GM21423 (cell line): ENCODE results near the gene ZNF687.
"Not testable (repeated sequence)": the region's sequence is repeated elsewhere in the genome, so short reads cannot be mapped to it uniquely, and the experiment has no call there.

Experiments used
- ATAC-seq: cut with Tn5 transposase; IDR thresholded peaks from one replicate; pipeline ENCODE4 v1.9.1; 2021; ENCODE audit warnings: mild to moderate bottlenecking, moderate library complexity; ENCODE audit not compliant: unreplicated experiment

The ZNF687 gene

DNA sequence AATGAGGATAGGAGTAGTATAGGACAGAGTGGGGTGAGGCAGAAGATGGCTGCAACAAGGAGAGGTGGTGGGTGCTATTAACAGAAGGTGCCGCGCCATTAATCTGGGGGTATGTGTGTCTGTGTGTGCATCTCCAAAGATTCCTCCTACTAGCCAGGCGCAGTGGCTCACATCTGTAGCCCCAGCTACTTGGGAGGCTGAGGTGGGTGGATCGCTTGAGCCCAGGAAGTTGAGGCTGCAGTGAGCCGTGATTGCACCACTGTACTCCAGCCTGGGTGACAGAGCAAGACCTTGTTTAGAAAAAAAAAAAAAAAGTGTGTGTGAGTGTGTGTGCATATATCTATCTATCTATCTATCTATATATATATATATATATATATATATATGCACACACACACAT, 6.8 kb upstream of the ZNF687 start:
- ATAC-seq, result not testable (repeated sequence)

DNA sequence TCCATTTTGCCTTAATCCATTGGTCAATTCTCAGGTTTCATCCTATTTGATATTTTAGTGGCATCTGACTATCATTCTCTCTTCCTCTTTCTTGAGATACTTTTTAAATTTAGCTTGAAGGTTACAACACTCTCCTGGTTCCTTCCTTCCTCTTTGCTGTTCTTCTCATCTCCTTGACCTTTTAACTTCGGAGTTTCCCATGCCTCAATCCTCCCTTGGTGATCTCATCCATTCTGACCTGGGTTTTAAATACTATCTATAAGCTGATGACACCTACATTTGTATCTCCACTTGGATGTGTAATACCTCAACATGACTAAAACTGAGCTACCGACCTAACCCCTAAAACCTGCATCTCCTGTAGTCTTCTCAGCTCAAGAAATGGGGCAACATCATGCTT, 4.8 kb upstream of the ZNF687 start:
- ATAC-seq, result no peak

DNA sequence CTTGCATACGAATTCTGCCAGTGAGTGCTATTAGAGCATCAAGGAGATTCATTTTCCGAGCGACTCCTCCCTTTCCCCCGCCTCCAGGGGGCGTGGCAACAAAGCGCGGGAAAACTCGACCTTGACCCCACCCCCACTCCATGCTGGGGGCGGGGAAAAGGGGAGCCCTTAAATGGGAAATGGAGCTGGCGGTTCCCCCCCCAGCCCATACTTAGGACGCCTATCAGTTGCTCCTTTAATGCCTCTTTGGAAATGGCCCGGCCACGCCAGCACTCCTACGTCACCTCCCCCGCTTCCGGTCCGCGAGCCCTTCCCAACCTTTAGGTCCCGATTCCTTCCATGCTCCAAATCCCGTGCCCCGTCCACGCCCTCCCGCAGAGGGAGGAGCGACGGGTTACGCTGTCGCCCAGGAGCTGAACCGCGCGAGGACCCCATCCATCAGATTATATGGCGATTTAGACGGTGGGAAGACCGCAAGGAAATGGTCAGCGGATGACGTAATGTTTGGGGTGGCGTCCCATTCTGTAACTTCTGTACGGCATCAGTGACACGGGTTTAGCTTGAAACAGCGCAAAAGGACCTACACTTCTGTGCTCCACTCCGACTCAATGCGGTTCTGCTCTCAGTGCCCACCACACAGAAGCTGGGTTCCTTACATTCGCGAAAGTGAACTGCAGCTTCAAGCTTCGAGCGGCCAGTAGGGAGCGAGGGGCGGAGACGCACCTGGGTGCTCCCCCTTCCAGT, 702 bp upstream of the ZNF687 start:
- ATAC-seq, result peak; percentile 34

DNA sequence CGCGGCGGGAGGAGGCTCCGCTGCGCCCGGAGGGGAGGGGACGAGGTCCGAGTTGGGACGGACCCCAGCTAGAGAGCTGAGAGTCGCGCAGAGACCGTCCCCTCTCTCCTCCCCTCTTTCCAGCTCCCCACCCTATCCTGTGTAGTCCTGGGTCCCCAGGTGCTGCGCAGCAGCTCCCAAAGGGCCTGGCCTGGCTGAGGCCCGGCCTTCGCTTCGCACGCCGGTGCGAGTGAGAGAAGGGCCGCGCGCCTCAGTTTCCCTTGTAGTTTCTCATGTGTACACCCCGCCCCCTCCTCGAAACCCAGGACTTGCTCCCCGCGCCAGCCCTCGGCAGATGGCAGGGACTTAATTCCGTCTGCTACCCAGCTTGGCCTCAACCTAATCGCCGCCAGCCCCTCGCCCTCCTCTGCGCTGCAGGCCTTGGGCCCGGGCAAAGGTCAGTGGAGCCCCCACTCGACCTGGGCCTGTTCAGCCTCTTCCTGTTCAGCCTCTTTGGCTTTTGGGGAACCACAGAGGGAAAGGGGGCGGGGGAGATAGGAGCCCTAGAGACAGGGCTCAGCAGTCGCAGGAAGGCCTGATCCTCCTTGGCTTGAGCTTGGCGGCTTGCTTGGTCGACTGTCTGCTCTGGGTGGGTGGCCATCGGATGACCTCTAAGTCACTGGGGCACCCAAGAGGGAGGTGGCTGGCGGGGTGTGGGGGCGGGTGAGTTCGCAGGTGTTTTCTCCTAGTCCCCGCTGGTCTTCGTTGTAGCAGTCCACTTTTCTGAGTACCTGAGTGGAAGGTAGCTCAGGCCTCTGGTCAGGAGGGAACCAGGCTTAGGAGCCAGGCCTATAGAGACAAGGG, 1.0 kb downstream of the ZNF687 start:
- no peak for ATAC-seq

DNA sequence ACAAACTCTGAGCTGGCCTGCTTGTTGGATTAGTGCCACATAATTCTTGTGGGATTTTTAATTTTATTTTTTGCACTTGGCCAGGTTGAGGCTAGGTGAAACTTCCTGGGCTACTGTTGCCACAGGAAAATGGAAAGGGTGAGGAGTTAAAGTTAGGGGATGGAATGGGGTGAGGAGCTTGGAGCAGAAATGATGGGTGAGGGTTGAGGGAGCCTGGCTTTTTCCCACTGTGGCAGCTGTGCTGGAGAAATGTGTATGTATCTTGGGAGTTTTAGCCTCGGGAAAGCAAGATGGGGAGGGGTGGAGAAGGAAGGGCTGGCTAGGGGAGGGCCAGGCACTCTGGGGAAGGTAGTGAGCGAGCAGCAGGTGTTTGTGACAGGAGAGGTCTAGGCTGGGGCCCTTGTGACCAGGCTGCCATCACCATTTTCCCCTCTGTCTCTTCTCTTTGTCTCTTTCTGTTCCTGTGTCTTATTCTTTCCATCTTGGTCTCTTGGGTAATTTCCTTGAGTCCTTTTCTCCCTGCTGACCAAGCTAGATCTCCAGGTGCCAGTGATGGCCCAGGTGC, 2.0 kb downstream of the ZNF687 start:
- ATAC-seq, result no peak

DNA sequence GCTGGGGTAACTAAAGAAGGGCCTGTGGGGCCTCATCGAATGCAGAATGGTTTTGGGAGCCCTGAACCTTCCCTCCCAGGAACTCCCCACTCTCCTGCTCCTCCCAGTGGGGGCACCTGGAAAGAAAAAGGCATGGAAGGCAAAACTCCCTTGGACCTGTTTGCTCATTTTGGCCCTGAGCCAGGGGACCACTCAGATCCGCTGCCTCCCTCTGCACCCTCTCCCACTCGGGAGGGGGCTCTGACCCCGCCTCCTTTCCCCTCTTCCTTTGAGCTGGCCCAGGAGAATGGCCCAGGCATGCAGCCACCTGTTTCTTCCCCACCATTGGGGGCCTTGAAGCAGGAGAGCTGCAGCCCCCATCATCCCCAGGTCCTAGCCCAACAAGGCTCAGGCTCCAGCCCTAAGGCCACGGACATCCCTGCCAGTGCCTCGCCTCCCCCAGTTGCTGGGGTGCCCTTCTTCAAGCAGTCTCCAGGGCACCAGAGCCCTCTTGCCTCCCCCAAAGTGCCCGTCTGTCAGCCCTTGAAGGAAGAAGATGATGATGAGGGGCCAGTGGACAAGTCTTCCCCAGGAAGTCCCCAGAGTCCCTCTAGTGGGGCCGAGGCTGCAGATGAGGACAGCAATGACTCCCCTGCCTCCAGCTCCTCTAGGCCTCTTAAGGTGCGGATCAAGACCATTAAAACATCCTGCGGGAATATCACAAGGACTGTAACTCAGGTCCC, 4.7 kb downstream of the ZNF687 start:
- no peak for ATAC-seq

DNA sequence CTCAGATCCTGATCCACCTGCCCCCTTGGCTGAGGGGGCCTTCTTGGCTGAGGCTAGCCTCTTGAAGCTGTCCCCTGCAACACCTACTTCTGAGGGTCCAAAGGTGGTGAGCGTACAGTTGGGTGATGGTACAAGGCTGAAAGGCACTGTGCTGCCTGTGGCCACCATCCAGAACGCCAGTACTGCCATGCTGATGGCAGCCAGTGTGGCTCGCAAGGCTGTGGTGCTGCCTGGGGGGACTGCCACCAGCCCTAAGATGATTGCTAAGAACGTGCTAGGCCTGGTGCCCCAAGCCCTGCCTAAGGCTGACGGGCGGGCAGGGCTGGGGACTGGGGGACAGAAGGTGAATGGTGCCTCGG, 5.2 kb downstream of the ZNF687 start:
- no peak for ATAC-seq

DNA sequence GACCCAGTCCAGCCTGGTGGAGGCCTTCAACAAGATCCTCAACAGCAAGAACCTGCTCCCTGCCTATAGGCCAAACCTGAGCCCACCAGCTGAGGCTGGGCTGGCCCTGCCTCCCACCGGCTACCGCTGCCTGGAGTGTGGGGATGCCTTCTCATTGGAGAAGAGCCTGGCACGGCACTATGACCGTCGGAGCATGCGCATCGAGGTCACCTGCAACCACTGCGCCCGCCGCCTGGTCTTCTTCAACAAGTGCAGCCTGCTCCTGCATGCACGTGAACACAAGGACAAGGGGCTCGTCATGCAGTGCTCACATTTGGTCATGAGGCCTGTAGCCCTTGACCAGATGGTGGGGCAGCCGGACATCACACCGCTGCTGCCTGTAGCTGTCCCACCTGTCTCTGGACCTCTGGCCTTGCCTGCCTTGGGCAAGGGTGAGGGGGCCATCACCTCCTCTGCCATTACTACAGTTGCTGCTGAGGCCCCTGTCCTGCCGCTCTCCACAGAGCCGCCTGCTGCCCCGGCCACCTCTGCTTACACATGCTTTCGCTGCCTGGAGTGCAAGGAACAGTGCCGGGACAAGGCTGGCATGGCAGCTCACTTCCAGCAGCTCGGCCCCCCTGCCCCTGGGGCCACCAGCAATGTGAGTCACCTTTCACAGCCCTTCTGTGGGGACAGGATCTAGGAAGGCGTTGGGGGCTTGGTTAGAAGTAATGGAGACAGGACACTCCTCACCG, 5.8 kb downstream of the ZNF687 start:
- ATAC-seq, result no peak

DNA sequence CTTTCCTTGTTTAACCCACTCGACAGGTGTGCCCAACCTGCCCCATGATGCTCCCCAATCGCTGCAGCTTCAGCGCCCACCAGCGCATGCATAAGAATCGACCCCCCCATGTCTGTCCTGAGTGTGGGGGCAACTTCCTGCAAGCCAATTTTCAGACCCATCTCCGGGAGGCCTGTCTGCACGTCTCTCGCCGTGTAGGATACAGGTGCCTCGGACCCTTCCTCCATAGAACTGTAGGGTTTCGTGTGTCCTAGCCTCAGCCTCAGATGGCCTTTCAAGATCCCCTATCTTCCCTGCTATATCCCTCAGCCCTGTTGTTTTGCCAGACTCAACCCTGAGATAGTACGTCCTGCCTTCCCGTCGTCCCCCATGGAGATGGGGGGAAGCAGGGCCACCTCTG, 6.4 kb downstream of the ZNF687 start:
- no peak for ATAC-seq

DNA sequence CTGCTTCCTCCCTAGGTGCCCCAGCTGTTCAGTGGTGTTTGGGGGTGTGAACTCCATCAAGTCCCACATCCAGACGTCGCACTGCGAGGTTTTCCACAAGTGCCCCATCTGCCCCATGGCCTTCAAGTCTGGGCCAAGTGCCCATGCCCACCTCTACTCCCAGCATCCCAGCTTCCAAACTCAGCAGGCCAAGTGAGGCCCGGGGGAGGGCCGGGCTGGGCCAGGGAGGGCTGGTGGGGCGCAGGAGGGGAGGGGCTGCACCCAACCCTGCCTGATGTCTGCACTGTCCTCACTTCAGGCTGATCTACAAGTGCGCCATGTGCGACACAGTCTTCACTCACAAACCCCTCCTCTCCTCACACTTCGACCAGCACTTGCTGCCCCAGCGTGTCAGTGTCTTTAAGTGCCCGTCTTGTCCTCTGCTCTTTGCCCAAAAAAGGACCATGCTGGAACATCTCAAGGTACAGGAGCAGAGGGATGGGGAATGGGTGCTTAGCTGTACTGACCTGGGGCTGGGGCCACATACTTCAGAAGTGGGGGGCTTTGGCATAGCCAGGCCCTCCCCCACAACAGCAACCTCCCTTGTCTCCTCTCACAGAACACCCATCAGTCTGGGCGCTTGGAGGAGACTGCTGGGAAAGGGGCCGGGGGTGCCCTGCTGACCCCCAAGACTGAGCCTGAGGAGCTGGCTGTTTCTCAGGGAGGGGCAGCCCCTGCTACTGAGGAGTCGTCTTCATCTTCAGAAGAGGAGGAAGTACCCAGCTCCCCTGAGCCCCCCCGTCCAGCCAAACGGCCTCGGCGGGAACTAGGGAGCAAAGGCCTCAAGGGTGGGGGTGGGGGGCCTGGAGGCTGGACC, 7.2 kb downstream of the ZNF687 start:
- no peak for ATAC-seq

DNA sequence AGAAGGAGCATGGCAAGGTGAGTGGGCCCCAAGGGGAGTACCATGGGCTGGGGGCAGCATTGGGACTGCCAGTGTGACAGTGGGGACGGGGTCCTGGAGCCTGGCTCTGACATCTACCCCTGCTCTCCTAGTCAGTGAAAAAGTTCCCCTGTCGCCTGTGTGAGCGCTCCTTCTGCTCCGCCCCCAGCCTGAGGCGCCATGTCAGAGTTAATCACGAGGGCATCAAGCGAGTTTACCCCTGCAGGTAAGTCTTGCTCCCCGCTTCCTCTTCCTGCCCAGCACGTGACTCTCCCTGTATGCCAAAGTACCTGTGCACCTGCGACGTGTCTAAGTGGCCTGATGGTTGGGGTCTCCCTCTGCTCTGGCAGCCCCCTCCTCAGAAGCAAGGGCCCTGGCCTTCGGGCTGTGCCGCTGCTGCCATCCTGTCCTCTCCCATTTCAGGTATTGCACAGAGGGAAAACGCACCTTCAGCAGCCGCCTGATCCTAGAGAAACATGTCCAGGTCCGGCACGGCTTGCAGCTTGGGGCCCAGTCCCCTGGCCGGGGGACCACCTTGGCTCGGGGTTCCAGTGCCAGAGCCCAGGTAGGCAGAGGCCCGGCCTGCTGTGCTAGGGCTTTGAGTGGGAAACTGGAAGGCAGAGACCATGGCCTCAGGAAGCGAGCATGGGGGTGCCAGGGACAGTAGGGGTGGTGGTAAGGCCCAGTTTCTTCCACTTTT, 8.1 kb downstream of the ZNF687 start:
- no peak for ATAC-seq

DNA sequence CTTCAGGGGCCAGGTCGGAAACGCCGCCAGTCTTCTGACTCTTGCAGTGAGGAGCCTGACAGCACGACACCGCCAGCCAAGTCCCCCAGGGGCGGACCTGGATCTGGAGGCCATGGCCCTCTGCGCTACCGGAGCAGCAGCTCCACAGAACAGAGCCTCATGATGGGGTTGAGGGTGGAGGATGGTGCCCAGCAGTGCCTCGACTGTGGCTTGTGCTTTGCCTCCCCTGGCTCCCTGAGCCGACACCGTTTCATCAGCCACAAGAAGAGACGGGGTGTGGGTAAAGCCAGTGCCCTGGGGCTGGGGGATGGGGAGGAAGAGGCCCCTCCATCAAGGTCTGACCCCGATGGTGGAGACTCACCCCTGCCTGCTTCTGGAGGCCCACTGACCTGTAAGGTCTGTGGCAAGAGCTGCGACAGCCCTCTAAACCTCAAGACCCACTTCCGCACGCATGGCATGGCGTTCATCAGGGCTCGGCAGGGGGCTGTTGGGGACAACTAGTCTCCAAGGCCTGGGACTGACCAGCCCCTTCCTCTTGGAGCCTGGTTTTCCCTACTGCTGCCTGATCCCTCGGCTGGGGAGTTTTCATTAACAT, 8.7 kb downstream of the ZNF687 start:
- ATAC-seq, result no peak

DNA sequence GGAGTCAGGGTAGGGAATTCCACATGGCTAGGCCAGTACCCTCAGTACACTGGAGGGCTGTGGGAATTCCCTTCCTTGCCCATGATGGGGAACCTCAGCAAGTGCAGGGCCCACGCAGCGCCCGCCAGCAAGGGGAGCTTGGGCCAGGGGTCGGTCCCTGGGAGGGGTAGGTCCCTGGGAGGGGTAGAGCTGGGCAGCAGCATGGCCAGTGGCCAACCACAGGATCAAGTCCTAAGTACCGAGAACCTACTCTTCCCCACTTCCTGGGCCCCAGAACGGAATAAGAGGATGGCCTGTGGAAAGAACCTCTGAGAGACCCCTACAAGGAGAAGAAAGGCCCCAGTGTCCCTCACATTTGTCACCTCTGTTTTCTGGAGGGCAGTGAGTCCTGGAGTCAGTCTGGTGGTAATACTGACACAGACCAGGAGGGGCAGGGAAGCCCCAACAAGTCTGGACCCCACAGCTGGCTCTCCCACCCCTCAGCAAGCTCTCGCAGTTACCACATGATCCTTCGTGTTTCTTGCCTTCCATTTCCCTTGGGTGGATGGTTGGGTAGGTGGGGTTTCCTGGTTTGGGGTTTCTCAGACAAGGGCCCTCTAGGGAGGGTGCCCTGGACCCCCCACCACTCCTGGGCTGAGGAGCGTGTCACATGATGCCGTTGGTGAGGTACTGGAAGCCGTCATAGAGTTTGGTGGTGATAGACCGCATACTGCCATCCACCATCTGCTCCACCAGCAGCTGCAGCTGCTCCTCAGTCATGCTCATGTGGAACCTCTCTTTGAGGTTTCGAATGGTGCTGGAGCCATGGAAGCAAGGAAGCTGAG, 10.3 kb downstream of the ZNF687 start:
- no peak for ATAC-seq

DNA sequence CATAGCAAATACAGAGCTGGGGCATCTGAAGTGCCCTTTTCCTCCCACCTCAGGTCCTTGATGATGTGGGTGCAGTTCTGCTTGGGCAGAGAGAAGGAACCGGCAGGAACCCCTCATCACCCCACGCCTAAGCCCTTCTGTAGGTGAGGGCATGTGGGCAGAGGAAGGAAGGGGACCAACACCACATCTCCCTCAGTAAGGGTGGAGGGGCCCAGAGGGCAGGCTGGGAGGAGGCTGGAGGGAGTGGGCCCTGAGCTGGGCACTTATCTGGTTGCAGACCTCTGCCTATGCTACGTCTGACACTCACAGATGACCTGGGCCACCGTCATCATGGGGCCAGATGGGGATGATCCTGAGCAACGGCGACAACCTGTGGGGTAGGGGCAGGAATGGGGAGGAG, 11.0 kb downstream of the ZNF687 start:
- no peak for ATAC-seq

DNA sequence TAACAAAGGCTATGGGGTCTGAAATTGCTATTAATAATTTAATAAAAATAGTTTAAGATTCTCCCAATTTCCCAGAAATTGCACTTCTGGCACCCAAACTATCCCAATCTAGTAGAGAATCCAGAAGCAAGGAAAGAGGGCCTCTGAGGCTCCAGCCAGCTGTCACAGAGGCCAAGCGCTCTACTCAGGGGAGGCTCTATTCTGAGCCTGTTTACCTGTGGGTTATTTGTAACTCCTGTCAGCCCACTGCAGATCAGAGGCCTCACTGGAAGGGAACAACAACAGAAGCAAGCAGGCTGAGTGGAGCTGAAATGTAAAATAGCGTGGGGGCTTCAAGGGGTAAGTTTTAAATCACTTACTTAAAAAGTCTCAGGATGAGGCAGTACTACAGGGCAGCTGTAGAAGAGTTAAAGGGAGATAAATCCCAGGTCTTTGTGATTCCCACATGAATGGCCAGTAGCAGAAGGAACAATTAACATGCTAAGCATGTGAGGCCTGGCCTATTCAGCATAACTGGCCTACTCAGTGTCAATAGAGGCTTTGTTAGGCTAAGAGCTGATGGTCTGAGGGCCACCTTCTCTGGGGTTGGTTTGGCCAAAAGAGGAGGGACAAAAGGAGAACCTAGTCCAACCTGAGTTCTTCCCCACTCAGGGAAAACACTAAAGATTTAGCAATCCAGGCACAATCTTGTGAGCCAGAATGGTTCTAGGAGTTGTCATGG, 12.8 kb downstream of the ZNF687 start:
- no peak for ATAC-seq

DNA sequence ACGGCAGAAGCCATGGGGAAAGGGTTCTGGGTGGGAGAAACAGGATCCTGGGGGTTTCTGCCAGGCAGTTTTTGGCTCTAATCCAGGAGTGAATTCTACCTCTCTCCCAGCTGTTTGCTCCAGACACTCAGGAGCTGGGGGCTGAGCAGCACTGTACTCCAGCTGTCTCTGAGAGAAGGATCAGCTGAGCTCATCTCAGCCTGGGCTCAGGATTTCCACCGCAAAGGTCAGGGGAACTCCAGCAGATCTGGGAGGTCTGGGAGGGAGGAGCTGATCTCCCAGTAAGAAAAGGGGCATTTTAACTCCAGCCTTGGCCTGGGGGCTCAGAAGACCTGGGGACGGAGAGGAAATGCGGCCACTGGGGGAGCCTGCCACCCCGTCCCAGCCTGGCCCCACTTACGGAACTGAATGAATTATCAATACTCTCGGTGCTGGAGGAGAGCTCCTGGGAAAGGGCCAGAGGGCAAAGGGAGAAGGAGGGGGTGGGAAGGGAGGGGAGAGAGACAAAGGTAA, 27.8 kb downstream of the ZNF687 start:
- ATAC-seq, result no peak

DNA sequence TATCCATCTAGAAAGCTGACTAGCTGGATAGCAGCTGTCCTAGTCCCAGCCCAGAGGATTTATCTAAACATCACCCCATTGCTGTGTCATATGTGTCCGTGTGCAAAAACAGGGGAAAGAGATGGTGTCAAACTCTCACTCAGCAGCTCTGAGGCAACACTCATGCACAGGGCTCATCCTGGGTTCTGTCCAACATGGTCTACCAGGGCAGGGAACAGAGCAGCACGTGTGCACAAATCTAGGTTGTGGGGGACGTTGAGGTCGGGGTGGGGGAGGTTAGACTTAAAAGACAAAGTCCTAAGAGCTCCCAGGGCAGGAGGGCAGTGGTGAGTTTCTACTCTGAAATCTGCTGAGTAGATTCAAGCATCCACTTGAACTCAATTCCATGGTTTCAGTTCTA, 28.9 kb downstream of the ZNF687 start:
- no peak for ATAC-seq
